H9 (cell line): ENCODE data around the gene MRPS27. TPM values are rescaled to one million over a fixed set of nuclear protein-coding genes. Genes with fewer than 3 reads are reported as not detected.

Source experiments
- DNase-seq: peaks from one replicate; pipeline ENCODE4 v3.0.0-alpha.2; 2017
- H2AFZ ChIP-seq: one replicate; pipeline ENCODE4 v1.6.1; 2013; ENCODE audit warnings: mild to moderate bottlenecking, low read length, control low read depth, moderate library complexity
- H2AK5ac ChIP-seq: 2 replicates; pipeline ENCODE4 v1.6.1; 2013; ENCODE audit warnings: low read length, control low read depth, mixed read lengths; ENCODE audit not compliant: insufficient read length
- H2BK120ac ChIP-seq: one replicate; pipeline ENCODE4 v1.6.1; 2013; ENCODE audit warnings: low read depth, mild to moderate bottlenecking, low read length, control low read depth, inconsistent platforms; ENCODE audit not compliant: poor library complexity, severe bottlenecking
- H2BK12ac ChIP-seq: 2 replicates; pipeline ENCODE4 v1.6.1; 2013; ENCODE audit warnings: low read length, control low read depth, mixed read lengths, low read depth; ENCODE audit not compliant: insufficient read length
- H2BK15ac ChIP-seq: 2 replicates; pipeline ENCODE4 v1.6.1; 2013; ENCODE audit warnings: low read depth, low read length, control low read depth
- H2BK20ac ChIP-seq: one replicate; pipeline ENCODE4 v1.6.1; 2013; ENCODE audit warnings: low read depth, mild to moderate bottlenecking, low read length, control low read depth, inconsistent platforms; ENCODE audit not compliant: poor library complexity, severe bottlenecking
- H2BK5ac ChIP-seq: 2 replicates; pipeline ENCODE4 v1.6.1; 2013; ENCODE audit warnings: low read length, control low read depth, mixed read lengths; ENCODE audit not compliant: insufficient read length
- H3K14ac ChIP-seq: 2 replicates; pipeline ENCODE4 v1.6.1; 2013; ENCODE audit warnings: low read length, control low read depth; ENCODE audit not compliant: insufficient read depth
- H3K18ac ChIP-seq: 2 replicates; pipeline ENCODE4 v1.6.1; 2013; ENCODE audit warnings: low read depth, mild to moderate bottlenecking, mixed read lengths, low read length, control low read depth; ENCODE audit not compliant: insufficient read length
- H3K23ac ChIP-seq: 2 replicates; pipeline ENCODE4 v1.6.1; 2013; ENCODE audit warnings: low read length, control low read depth, mixed read lengths, low read depth; ENCODE audit not compliant: insufficient read length
- H3K23me2 ChIP-seq: 2 replicates; pipeline ENCODE4 v1.6.1; 2013; ENCODE audit warnings: low read depth, mild to moderate bottlenecking, mixed read lengths, low read length, control low read depth; ENCODE audit not compliant: insufficient read length, poor library complexity, severe bottlenecking
- H3K27ac ChIP-seq: 2 replicates; pipeline ENCODE4 v1.5.1; 2013; ENCODE audit warnings: low read length, control low read depth, mixed read lengths, low read depth; ENCODE audit not compliant: insufficient read length
- H3K27me3 ChIP-seq: 2 replicates; pipeline ENCODE4 v1.6.1; 2013; ENCODE audit warnings: low read length, control low read depth, inconsistent platforms; ENCODE audit not compliant: insufficient read depth
- H3K4ac ChIP-seq: 2 replicates; pipeline ENCODE4 v1.6.1; 2013; ENCODE audit warnings: low read depth, mild to moderate bottlenecking, control low read depth, inconsistent platforms, low read length, moderate library complexity
- H3K4me1 ChIP-seq: 2 replicates; pipeline ENCODE4 v1.6.1; 2013; ENCODE audit warnings: low read length, control low read depth, inconsistent platforms; ENCODE audit not compliant: insufficient read depth
- H3K4me2 ChIP-seq: 2 replicates; pipeline ENCODE4 v1.6.1; 2013; ENCODE audit warnings: low read length, control low read depth, mixed read lengths; ENCODE audit not compliant: insufficient read length, insufficient read depth
- H3K56ac ChIP-seq: 2 replicates; pipeline ENCODE4 v1.6.1; 2013; ENCODE audit warnings: low read depth, mild to moderate bottlenecking, mixed read lengths, low read length, control low read depth; ENCODE audit not compliant: insufficient read length
- H3K79me1 ChIP-seq: 2 replicates; pipeline ENCODE4 v1.6.1; 2013; ENCODE audit warnings: low read depth, mild to moderate bottlenecking, moderate library complexity, low read length, control low read depth, inconsistent platforms; ENCODE audit not compliant: insufficient read depth, poor library complexity, severe bottlenecking
- H3K79me2 ChIP-seq: 2 replicates; pipeline ENCODE4 v1.6.1; 2013; ENCODE audit warnings: low read length, control low read depth, inconsistent platforms; ENCODE audit not compliant: insufficient read depth
- H3K9ac ChIP-seq: 2 replicates; pipeline ENCODE4 v1.6.1; 2013; ENCODE audit warnings: low read length, control low read depth, mixed read lengths; ENCODE audit not compliant: insufficient read length; ENCODE audit errors: extremely low read depth
- H3K9me3 ChIP-seq: one replicate; pipeline ENCODE4 v1.6.1; 2013; ENCODE audit warnings: low read depth, low read length, inconsistent platforms; ENCODE audit not compliant: control insufficient read depth
- H3T11ph ChIP-seq: one replicate; pipeline ENCODE4 v1.6.1; 2013; ENCODE audit warnings: mild to moderate bottlenecking, low read length, control low read depth, inconsistent platforms
- H4K20me1 ChIP-seq: one replicate; pipeline ENCODE4 v1.6.1; 2013; ENCODE audit not compliant: control insufficient read depth, insufficient read length, insufficient read depth
- H4K5ac ChIP-seq: 2 replicates; pipeline ENCODE4 v1.6.1; 2013; ENCODE audit warnings: low read depth, mild to moderate bottlenecking, mixed read lengths, low read length, control low read depth; ENCODE audit not compliant: insufficient read length
- H4K8ac ChIP-seq: replicated peaks from 2 replicates; pipeline ENCODE4 v1.6.1; 2013; ENCODE audit warnings: low read length, control low read depth, mixed read lengths, low read depth; ENCODE audit not compliant: insufficient read length
- H4K91ac ChIP-seq: 2 replicates; pipeline ENCODE4 v1.6.1; 2013; ENCODE audit warnings: low read depth, mild to moderate bottlenecking, moderate library complexity, mixed read lengths, low read length, control low read depth; ENCODE audit not compliant: insufficient read length
- H3K27ac Mint-ChIP-seq, 3 experiments: 2 replicates in 2 of 3; 3 replicates in 1 of 3; pipeline ENCODE4 v1.8.0; 2020 to 2021; ENCODE audit warnings: mixed read lengths in 3 of 3, mild to moderate bottlenecking in 1 of 3, moderate library complexity in 1 of 3
- H3K27me3 Mint-ChIP-seq: 2 replicates; pipeline ENCODE4 v1.8.0; 2021; ENCODE audit warnings: low read depth, mild to moderate bottlenecking, moderate library complexity, mixed read lengths
- H3K36me3 Mint-ChIP-seq, 3 experiments: 2 replicates in 2 of 3; 3 replicates in 1 of 3; pipeline ENCODE4 v1.8.0; 2020 to 2021; ENCODE audit warnings: low read depth in 3 of 3, mixed read lengths in 3 of 3; ENCODE audit not compliant: insufficient read depth in 1 of 3
- H3K4me1 Mint-ChIP-seq, 2 experiments: 2 replicates each; pipeline ENCODE4 v1.8.0; 2020; ENCODE audit warnings: mixed read lengths in 2 of 2
- H3K4me3 Mint-ChIP-seq, 2 experiments: 2 replicates in 1 of 2; 3 replicates in 1 of 2; pipeline ENCODE4 v1.8.0; 2020 to 2021; ENCODE audit warnings: mild to moderate bottlenecking in 2 of 2, mixed read lengths in 2 of 2, moderate library complexity in 1 of 2
- H3K9me3 Mint-ChIP-seq, 2 experiments: 2 replicates in 1 of 2; 3 replicates in 1 of 2; pipeline ENCODE4 v1.8.0; 2020; ENCODE audit warnings: mild to moderate bottlenecking in 2 of 2, mixed read lengths in 2 of 2, moderate library complexity in 1 of 2
- WGBS: extraction: QIAGEN DNeasy Blood & Tissue Kit; methylation state at CpG from one replicate; pipeline ENCODE4 v1.1.7; 2013; ENCODE audit warnings: missing lambda C conversion rate, low lambda C conversion rate, mixed read lengths; ENCODE audit not compliant: insufficient read length; ENCODE audit errors: extremely low coverage; 5-methylcytosine and 5-hydroxymethylcytosine counted together
- total RNA-seq: library from RNA; stranded (reverse); gene quantifications from 2 replicates; pipeline ENCODE4 v1.2.1, GENCODE V29; 2021
- TF ChIP-seq, protein P1 (sequence below): fragments of 200-600 bp; sonication (generic); conservative IDR thresholded peaks from 3 replicates; pipeline ENCODE4 v1.8.0; 2021; ENCODE audit warnings: antibody characterized with exemption, mild to moderate bottlenecking

The MRPS27 gene
- total RNA-seq, 1 experiment from 2014 or later = 83.3 TPM

DNA sequence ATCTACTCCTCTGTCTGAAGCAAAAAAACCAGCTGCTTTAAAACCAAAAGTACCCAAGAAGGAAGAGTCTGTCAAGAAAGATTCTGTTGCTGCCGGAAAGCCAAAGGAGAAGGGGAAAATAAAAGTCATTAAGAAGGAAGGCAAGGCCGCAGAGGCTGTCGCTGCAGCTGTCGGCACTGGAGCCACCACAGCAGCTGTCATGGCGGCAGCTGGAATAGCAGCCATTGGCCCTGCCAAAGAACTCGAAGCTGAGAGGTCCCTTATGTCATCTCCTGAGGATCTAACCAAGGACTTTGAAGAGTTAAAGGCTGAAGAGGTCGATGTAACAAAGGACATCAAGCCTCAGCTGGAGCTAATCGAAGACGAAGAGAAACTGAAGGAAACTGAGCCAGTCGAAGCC, 124.5 kb downstream of the MRPS27 start:
- no peak overlapping the region for H2AFZ ChIP-seq
- no peak overlapping the region for H3K4me3 Mint-ChIP-seq
- H2BK15ac ChIP-seq = no peak overlapping the region
- no peaks in the 10 kb centered on the region for H3K23me2 ChIP-seq
- no peaks in the 10 kb centered on the region for H3K9me3 ChIP-seq
- no peak overlapping the region for H4K5ac ChIP-seq
- peaks cover 0 to 7% of the 10 kb centered on the region in 2 experiments; a peak in 1 of 5 replicates for H3K9me3 Mint-ChIP-seq
- H3K27ac ChIP-seq = no peak overlapping the region
- H3K27me3 Mint-ChIP-seq = no peaks in the 10 kb centered on the region
- peaks cover 72 to 82% (median 77%) of the 10 kb centered on the region in 3 experiments for H3K36me3 Mint-ChIP-seq
- no peak overlapping the region for H2AK5ac ChIP-seq
- H3K4ac ChIP-seq = no peak overlapping the region
- no peak overlapping the region; the same call in 1 of the 2 replicates for H3K14ac ChIP-seq
- H3K56ac ChIP-seq = no peak overlapping the region
- no peaks in the 10 kb centered on the region for H3K79me1 ChIP-seq
- H4K20me1 ChIP-seq = no peaks in the 10 kb centered on the region
- no peak overlapping the region for H2BK12ac ChIP-seq
- H2BK5ac ChIP-seq = no peak overlapping the region
- no peak overlapping the region for H4K8ac ChIP-seq
- WGBS = no CpG with 5 or more reads among the region's 10 CpGs
- H2BK20ac ChIP-seq = no peak overlapping the region
- H2BK120ac ChIP-seq = no peak overlapping the region
- no peak overlapping the region for H3T11ph ChIP-seq
- TF ChIP-seq, protein P1, sequence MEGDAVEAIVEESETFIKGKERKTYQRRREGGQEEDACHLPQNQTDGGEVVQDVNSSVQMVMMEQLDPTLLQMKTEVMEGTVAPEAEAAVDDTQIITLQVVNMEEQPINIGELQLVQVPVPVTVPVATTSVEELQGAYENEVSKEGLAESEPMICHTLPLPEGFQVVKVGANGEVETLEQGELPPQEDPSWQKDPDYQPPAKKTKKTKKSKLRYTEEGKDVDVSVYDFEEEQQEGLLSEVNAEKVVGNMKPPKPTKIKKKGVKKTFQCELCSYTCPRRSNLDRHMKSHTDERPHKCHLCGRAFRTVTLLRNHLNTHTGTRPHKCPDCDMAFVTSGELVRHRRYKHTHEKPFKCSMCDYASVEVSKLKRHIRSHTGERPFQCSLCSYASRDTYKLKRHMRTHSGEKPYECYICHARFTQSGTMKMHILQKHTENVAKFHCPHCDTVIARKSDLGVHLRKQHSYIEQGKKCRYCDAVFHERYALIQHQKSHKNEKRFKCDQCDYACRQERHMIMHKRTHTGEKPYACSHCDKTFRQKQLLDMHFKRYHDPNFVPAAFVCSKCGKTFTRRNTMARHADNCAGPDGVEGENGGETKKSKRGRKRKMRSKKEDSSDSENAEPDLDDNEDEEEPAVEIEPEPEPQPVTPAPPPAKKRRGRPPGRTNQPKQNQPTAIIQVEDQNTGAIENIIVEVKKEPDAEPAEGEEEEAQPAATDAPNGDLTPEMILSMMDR = no peak
- 0 out of 2 replicates have a peak, but pooled peaks cover 2% of the 10 kb centered on the region for H3K4me1 ChIP-seq
- no peaks in the 10 kb centered on the region; a peak in 2 of 4 replicates for H3K4me1 Mint-ChIP-seq
- peaks cover 2% of the 10 kb centered on the region; the same call in 1 of the 2 replicates for H3K79me2 ChIP-seq
- no peak overlapping the region for H3K23ac ChIP-seq
- H3K4me2 ChIP-seq = no peak overlapping the region
- no peak overlapping the region for H4K91ac ChIP-seq
- no peaks in the 10 kb centered on the region for H3K27me3 ChIP-seq
- H3K9ac ChIP-seq = no peak overlapping the region
- H3K18ac ChIP-seq = no peak overlapping the region
- no peak overlapping the region for H3K27ac Mint-ChIP-seq
- no peak for DNase-seq
